NCI-H2107 treated with DMSO at 0.1 percent for 48 hours (cell line): ENCODE results near the gene RBPJ.

ENCODE experiments used
- DNase-seq: peaks from one replicate; lab custom pipeline; 2025; ENCODE audit not compliant: unreplicated experiment; lab: John Stamatoyannopoulos, UW

Gene RBPJ

DNA sequence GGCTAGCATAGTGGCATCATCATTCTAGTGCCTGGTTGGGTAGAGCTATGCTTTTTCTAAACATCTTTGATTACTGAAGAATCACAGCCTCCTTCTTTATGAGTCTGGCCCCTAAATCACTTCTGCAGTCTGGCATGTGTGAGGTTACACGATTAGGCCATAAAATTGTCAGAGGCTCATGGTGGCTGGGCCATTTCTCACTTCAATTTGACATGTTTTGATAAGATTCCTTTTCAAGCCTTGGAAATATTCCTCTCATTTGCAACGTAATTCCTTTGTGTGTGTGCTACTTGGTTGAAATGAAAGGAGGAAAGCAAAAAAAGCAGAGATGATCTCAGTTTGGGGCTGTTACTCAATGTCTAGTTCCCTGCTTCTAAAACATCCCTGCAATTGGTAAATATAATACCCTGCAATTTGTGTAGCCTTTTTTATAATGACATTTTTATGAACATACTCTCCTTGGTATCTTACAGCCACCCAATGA lies 163.3 kb downstream of the RBPJ start:
- no peak for DNase-seq

- no peak for DNase-seq
Measured at GRCh38 chr4:26484516-26484915, 163.7 kb downstream of the RBPJ start.
